NCI-H526 treated with DMSO at 0.1 percent for 48 hours (cell line): ENCODE results near the gene RASA4B.

ENCODE experiments used
- DNase-seq: peaks from one replicate; lab custom pipeline; 2025; lab: John Stamatoyannopoulos, UW

RASA4B gene

DNA sequence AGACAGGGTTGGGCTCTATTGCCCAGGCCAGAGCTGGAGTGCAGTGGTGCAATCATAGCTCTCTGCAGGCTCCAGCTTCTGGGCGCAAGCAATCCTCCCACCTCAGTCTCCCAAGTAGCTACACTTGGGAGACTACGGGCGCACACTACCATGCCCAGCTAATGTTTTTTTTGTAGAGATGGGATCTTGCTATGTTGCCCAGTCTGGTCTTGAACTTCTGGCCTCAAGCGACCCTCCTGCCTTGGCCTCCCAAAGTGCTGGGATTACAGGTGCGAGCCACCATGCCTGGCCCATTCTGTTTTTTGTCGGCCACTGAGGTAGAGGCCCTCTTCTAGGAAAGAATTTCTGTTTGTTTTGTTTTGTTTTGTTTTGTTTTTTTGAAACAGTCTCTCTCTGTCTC lies 65.1 kb downstream of the RASA4B start:
- DNase-seq, result no peak

DNA sequence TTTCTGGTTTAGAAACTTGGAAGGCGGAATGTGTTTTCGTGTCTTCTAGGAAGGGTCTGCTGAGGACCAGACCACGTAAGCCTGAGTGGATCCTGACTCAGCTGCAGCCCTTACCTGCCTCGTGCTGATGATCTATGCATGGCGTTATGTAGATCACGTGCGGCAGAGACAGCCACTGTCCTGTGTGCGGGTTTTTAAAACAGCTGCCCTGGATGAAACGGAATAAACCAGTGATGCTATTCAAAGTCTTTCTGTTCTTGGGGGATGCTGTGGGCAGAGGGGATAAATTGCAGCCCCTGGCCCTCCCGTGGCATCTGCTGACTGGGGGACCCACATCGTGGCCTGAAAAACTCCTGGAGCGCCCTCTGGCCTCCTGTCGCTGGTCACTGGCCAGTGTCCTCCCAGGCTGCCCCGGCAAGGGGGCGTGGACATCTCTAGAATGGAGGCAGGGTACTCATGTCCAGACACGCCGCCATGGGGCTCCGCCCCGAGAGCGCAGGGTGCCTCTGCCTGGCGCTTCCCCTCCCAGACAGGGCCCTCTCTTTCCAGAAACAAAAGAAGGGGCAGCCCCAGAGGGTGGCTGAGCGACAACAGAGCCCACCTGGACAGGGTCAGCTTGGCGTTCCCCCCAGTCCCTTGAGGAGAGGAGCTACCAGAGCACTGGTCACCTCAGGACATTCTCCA lies 66.1 kb downstream of the RASA4B start:
- DNase-seq, result peak; percentile 60

DNA sequence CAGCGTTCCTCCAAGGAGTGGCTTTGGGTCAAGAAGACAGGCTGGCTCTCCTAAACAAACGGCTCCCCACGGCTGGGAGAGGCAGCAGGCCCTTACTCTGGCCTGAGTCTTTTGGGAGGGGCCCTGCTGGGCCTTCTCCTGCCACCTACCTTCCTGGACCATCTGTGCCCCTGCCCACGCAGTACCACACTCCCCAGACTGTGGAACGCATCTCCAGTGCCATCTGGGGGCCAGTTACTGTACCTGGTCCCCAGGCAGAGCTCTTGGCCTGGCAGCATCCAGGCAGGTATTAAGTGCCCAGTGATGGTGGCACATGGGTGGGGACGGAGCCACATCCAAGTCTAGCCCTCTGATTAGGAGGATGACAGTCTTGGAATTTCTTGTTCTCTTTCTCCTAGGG lies 67.3 kb downstream of the RASA4B start:
- no peak for DNase-seq

DNA sequence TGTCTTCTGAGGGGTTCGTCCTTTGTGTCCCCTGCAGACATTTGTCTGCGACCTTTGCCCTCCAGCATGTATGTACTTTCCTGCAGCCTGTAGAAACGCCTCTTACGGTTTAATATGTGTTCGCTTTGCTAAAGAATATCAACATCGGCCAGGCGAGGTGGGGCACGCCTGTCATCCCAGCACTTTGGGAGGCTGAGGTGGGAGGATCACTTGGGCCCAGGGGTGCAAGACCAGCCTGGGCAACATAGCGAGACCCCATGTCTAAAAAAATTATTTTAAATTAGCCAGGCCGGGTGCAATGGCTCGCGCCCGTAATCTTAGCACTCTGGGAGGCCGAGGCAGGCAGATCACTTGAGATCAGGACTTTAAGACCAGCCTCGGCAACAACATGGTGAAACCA lies 68.4 kb downstream of the RASA4B start:
- no peak for DNase-seq

DNA sequence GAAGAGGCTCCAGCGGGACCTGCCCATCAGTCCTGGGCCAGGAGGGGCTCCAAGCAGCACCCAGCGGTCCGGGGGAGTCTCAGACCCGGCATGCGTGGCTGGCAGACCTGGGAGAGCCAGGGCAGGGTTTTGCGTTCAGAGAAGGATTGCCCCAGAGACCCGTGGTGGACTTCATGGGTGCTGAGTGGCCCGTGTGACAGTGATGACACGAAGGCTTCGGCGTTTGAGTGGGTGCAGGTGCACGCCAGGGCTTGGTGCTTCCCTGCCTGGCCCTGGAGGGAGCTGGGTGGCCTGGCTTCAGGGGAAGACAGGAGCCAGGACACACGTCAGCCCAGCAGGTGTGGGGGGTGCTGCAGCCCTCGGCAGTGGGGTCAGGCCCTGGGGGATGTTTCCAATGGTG lies 70.3 kb downstream of the RASA4B start:
- no peak for DNase-seq

DNA sequence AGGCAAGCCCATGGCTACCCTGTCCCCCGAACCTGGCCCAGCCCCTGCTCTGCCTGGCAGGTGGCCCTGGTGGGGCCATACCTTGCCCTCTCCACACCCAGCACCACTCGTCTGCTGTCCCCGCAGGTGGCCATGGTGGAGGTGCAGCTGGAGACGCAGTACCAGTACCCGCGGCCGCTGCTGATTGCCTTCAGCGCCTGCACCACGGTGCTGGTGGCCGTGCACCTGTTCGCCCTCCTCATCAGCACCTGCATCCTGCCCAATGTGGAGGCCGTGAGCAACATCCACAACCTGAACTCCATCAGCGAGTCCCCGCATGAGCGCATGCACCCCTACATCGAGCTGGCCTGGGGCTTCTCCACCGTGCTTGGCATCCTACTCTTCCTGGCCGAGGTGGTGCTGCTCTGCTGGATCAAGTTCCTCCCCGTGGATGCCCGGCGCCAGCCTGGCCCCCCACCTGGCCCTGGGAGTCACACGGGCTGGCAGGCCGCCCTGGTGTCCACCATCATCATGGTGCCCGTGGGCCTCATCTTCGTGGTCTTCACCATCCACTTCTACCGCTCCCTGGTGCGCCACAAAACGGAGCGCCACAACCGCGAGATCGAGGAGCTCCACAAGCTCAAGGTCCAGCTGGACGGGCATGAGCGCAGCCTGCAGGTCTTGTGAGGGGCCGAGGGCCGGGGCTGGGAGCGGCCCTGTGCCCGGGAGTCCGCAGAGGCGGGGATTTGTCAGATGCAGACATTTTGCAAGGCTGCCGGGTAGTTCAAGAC lies 71.0 kb downstream of the RASA4B start:
- DNase-seq, result no peak

DNA sequence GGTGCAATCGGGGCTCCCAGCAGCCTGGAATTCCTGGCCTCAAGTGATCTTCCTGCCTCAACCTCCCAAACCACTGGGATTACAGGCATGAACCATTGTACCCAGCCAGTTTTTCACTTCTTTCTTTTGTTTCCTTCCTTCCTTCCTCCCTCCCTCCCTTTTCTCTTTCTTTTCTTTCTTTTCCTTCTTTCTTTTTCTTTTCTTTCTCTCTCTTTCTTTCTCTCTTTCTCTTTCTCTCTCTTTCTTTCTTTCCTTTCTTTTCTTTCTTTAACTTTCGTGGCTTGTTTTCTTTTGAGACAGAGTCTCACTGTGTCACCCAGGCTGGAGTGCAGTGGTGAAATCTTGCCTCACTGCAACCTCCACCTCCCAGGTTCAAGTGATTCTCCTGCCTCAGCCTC lies 71.9 kb downstream of the RASA4B start:
- DNase-seq, result no peak

DNA sequence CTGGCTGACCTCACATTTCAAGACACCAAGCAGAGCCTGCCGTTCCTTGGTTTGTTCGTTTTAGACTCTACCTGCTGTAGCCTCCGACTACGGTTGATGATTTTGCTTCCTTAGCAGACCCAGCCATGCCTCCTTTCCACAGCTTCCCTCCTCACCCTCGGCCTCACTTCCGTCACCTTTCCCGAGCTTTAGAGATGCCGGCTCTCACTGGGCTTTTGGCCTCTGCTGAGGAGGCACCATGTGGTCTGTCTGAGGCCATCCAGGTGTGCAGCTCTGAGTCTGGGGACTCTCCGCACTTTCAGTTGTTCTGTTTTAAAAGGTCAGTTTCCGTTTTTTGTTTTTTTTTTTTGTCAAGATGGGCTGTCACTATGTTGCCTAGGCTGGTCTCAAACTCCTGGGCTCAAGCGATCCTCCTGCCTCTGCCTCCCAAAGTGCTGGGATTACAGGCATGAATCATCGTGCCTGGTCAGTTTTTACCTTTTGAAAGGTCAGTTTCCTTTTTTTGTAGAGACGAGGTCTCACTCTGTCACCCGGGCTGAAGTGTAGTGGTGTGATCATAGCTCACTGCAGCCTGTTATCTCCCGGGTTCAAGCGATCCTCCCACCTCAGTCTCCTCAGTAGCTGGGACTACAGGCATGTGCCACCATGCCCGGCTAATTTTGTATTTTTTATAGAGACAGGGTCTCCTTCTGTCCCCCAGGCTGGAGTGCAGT lies 72.5 kb downstream of the RASA4B start:
- DNase-seq, result no peak

DNA sequence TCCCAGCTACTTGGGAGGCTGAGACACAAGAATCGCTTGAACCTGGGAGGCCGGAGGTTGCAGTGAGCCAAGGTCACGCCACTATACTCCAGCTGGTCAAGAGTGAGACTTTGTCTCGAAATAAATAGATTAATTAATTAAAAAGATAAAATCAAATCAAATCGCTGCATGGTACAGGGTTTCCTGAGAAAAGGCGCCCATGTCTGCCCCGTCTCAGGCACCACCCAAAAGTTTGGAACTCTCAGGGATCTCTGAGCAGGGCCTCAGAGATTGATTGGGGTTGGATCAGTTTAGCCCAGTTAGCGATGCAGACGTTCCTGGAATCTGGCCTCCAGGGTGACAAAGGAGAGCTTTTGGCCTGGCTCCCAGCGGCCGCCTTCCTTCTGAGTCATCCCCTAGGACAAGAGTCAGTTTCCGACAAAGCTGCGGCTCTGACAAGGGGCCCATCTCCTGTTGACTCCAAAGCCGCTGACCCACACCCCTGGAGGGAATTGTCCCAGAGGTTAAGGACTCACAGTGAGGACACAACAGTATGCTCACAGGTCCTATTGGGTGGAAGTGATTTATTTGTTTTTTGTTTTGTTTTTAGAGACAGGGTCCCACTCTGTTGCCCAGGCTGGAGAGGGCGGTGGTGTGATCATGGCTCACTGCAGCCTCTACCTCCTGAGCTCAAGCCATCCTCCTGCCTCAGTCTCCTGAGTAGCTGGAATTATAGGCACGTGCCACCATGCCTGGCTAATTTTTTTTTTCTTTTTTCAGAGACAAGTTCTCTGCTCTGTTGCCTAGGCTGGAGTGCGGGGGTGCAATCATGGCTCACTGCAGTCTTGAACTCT lies 77.4 kb downstream of the RASA4B start:
- no peak for DNase-seq

DNA sequence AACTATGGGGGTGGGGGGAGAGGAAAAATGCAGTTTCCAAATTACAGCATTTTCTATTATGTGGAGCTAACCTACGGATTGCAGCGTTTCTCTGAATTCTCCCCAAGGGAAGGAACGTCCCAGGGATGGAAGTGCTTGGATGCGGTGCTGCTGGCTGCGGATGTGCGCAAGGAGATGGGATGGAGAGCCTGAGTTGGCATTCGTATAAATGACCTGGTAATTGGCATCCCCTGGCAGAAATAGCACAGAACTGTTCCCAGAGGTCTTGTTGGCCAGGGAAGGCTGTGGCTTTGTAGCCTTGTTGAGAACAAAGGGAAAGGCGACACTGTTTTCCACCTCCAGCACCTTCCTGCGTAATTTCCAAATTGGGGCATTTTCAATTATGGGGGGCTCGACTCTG lies 81.5 kb downstream of the RASA4B start:
- DNase-seq, result no peak

DNA sequence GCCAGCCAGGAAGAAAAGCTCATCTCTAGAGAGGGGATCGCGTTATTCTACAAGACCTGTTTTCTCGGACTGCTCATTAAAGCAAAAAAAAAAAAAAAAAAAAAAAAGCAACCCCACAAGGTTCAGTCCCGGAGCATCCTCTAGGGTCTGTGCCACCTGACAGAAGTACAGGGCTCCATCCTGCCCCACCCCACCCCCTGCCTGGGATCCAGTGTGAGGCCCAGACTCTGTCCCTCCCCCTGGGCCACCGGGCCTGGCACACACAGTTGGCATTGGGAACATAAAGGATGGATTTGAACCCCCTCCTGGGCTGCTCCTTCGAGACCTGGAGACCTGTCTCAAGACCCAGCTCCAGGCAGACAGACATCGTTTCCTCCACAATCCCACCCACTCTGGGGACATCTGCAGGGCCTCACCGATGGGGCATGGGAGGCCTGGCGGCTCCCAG lies 83.5 kb downstream of the RASA4B start:
- peak; percentile 6 for DNase-seq

DNA sequence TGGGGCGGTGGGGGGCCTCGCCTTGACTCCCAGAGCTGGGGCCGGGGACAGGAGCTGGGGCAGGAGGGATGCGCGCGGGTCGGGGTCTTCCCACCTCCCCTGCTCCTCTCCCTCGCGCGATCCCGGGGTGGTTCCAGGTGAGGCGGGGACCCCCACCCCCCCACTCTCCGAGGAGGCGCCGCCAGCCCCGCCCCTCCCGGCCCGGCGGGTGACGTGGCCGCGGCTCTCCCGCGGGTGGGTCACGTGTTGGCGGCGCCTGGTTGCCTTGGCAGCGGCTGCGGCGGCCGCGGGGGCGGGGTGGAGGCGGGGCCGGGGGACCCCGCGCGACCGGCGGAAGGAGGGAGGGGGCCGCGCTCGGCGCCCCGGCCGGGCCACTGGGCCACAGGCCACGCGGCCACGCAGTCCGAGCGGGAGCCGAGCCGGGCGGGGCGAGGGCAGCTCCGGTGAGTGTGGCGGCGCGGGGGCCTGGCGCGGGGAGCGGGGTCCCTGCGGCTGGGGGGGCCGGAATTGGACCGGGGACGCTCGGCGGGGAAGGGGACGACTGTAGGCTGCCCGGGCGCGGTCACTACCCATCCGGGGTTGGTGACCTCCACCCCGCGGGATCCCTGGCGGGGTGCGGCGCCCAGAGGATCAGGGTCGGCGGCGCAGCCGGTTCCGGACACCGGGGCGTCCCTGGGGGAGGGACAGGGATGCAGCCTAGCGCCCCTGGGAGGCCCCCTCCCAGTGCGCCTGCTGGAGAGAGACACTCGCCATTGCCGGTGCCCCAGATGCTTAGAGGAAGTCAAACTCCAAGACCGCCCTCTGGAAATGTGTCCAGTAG lies 84.1 kb downstream of the RASA4B start, which contains the start of gene ORAI2:
TSS of gene ORAI2 (plus strand) at position 357 of the 820 bp plus-strand sequence. CDS start 5,382 bp downstream, outside the sequence.
- peak; percentile 33 for DNase-seq
